Mucosa of descending colon (tissue), 3 donors: ENCODE results near the gene EOLA1. TPM values are rescaled to one million over a fixed set of nuclear protein-coding genes. Genes with fewer than 3 reads are reported as not detected.
A peak's percentile ranks its signal among the peaks of the same experiment; 100 is the strongest.
"Not testable (repeated sequence)": the region's sequence is repeated elsewhere in the genome, so short reads cannot be mapped to it uniquely, and the experiment has no call there.

ENCODE experiments used
- ATAC-seq: fragments of 200-7000 bp; cut with Tn5 transposase; one replicate; pipeline ENCODE4 v1.9.1; 2020; ENCODE audit warnings: mild to moderate bottlenecking, moderate library complexity
- DNase-seq, 3 donors: peaks; one replicate each; pipeline ENCODE4 v3.0.0-alpha.2; 2020
- H3K36me3 ChIP-seq: fragments of 200-600 bp; one replicate; pipeline ENCODE4 v1.8.0; 2021; ENCODE audit warnings: low read depth, mild to moderate bottlenecking
- H3K4me1 ChIP-seq: fragments of 200-600 bp; one replicate; pipeline ENCODE4 v1.8.0; 2021; ENCODE audit warnings: low read depth, mild to moderate bottlenecking
- H3K4me3 ChIP-seq: fragments of 200-600 bp; one replicate; pipeline ENCODE4 v1.8.0; 2021; ENCODE audit warnings: mild to moderate bottlenecking
- H3K9me3 ChIP-seq: fragments of 200-600 bp; one replicate; pipeline ENCODE4 v1.8.0; 2021; ENCODE audit warnings: mild to moderate bottlenecking
- CTCF ChIP-seq: fragments of 200-600 bp; IDR thresholded peaks from one replicate; pipeline ENCODE4 v1.8.0; 2022; ENCODE audit warnings: antibody characterized with exemption, mild to moderate bottlenecking
- intact Hi-C, 2 donors: fragments of 100-400 bp; cut with DNase I in 1 of 2; cut with micrococcal nuclease in 1 of 2; formaldehyde crosslinking; loops; one replicate each; pipeline versions ENCODE4 v1.11.0 to v1.11.1; 2022; cut with DNase I, micrococcal nuclease
- total RNA-seq, 3 donors: library from RNA; stranded (reverse); fragmentation: NEBNext Ultra II Directional in 2 of 3; extraction: Animal tissue kit (Norgen Biotek cat#: 25700) in 2 of 3; gene quantifications; one replicate each; pipeline versions ENCODE4 v1.2.1 to v1.2.4, GENCODE V29; 2021 to 2023
- donor health status: DM: no; HTN: no; CAD: no; lungs with moderate emphysema.
- donor health status: DM: no; HTN: no; CAD: no.
- donor health status: DM: no; HTN: yes; CAD: no.

The EOLA1 gene
- total RNA-seq, 3 donors from 2014 or later, result 29.1 to 36.9 (median 34.0) TPM

GRCh38 chrX:149571770-149572169 is 31.0 kb downstream of the EOLA1 start:
- Histone ChIP-seq H3K9me3 (no peaks in the 10 kb centered on the region), H3K4me1 (no peaks in the 10 kb centered on the region), H3K4me3 (no peak overlapping the region), H3K36me3 (no peaks in the 10 kb centered on the region)
- intact Hi-C loops, result no loop called here
- ATAC-seq (peak; percentile 88), DNase-seq (peak in 1 of 3 donors; percentile 37)
- TF ChIP-seq CTCF, result no peak

- no peaks in the 10 kb centered on the region for H3K36me3 ChIP-seq
- TF ChIP-seq CTCF, result no peak
- DNase-seq (no peak), ATAC-seq (peak; percentile 13)
- no peaks in the 10 kb centered on the region for H3K4me1 ChIP-seq
- no peak overlapping the region for H3K4me3 ChIP-seq
- no peaks in the 10 kb centered on the region for H3K9me3 ChIP-seq
- intact Hi-C loops, result no loop called here
Measured at GRCh38 chrX:149572743-149573142, 31.9 kb downstream of the EOLA1 start.

DNA sequence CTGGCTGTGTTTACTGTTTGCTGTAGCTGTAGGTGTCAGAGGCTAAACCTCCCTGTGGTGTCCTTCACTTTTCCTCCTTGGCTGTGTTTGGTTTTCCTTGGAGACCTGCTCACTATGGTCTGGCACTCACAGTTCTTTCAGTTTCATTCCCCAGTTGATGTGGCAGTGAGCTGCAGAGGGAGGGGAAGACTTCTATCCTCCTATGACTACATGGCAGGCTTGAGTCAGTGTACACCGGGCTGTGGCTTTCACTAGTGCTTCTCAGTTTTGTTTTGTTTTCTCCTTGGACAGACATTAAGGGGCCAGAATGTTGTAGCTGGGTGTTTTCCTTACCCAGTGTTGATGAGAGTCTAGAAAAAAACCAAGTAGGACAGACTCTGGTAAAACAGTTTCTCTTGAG is 32.6 kb downstream of the EOLA1 start:
- peak; percentile 85 for ATAC-seq
- DNase-seq, H3K9me3 ChIP-seq, H3K4me3 ChIP-seq, H3K4me1 ChIP-seq, H3K36me3 ChIP-seq, intact Hi-C loops: not testable (repeated sequence)

GRCh38 chrX:149585631-149586030 is 44.8 kb downstream of the EOLA1 start:
- DNase-seq, H3K4me3 ChIP-seq, ATAC-seq, intact Hi-C loops, H3K36me3 ChIP-seq, H3K4me1 ChIP-seq, H3K9me3 ChIP-seq: not testable (repeated sequence)

GRCh38 chrX:149587359-149587758 is 46.5 kb downstream of the EOLA1 start, which contains the start of gene MAGEA9B:
MAGEA9B (minus strand) TSS chrX:149587459; CDS start chrX:149583179, 4,280 bp downstream.
- intact Hi-C loops, H3K4me1 ChIP-seq, DNase-seq, H3K36me3 ChIP-seq, H3K4me3 ChIP-seq, ATAC-seq, H3K9me3 ChIP-seq: not testable (repeated sequence)

DNA sequence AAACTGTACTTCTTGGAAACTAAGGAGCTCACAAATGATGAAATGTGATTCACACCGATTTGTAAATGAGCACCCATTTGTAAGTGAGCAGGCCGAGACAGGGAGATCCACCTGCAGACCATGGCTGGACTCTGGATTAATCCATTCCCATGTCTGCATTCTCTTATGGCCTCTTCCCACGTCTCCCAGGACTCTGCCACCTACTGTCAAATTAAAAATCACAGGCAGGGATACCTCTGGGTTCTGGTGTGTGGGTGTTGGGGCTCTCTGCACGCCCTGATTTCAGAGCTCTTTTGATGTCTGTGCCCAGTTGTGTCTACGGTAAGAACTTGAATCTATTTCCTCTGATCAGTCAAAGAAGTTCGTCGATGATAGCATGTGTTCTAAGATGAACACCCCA is 50.2 kb downstream of the EOLA1 start:
- intact Hi-C loops, H3K4me1 ChIP-seq, H3K9me3 ChIP-seq, H3K4me3 ChIP-seq, ATAC-seq, DNase-seq, H3K36me3 ChIP-seq: not testable (repeated sequence)

GRCh38 chrX:149595214-149595613 is 54.4 kb downstream of the EOLA1 start, which contains the start of gene HSFX2:
HSFX2 (minus strand) TSS chrX:149595314; CDS start chrX:149594700, 614 bp downstream.
- intact Hi-C loops, ATAC-seq, H3K4me1 ChIP-seq, H3K36me3 ChIP-seq, H3K9me3 ChIP-seq, DNase-seq, H3K4me3 ChIP-seq: not testable (repeated sequence)

DNA sequence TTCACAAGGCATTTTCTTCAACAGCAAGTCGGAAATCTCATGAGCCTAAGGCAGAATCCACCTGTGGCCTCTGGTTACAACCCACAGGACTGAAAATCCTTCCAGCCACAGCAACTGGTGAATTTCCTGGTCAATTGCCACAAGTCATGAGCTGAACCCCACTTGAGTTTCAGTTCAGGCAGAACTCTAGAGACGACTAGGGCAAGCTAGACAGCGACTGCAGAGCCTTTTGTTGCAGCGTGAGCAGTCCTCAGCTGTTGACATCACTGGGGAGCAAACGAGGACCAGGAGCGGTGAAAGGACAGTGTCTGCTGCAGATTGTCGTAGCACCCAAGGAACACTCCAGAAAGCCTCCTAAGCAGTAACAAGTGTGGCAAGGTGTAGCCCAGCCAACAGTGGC is 55.1 kb downstream of the EOLA1 start:
- H3K4me1 ChIP-seq, ATAC-seq: not testable (repeated sequence)

More for the DNA sequence above, 55.1 kb downstream of the EOLA1 start:
- DNase-seq, H3K4me3 ChIP-seq, H3K36me3 ChIP-seq, H3K9me3 ChIP-seq, intact Hi-C loops: not testable (repeated sequence)

Other genes starting within 250 kb of the EOLA1 start
- gene IDS, start 35.7 kb upstream of the EOLA1 start, total RNA-seq, result 10 to 100 TPM; 38.7 to 84.3 (median 54.7) TPM
- not detected for gene HSFX3, start 8.9 kb downstream of the EOLA1 start, total RNA-seq
- gene MAGEA9B, start 46.4 kb downstream of the EOLA1 start, total RNA-seq, result not detected
- gene HSFX2, start 54.3 kb downstream of the EOLA1 start, total RNA-seq, result 1 to 10 TPM in 1 of 3 donors, under 1 TPM in 1, not detected in 1; 0.36 to 1.1 TPM
- 10 to 100 TPM; 14.1 to 26.3 (median 20.4) TPM for gene TMEM185A, start 90.8 kb downstream of the EOLA1 start, total RNA-seq
- not detected for gene MAGEA11, start 171.0 kb downstream of the EOLA1 start, total RNA-seq
- gene HSFX1, start 233.1 kb downstream of the EOLA1 start, total RNA-seq, result 1 to 10 TPM; 1.3 to 2.2 (median 1.8) TPM
- gene MAGEA9, start 240.9 kb downstream of the EOLA1 start, total RNA-seq, result not detected